PC-9 (cell line): Measurements from ENCODE around the gene ZDHHC14. TPM values are rescaled to one million over a fixed set of nuclear protein-coding genes. Genes with fewer than 3 reads are reported as not detected.
"Not testable (repeated sequence)": the region's sequence is repeated elsewhere in the genome, so short reads cannot be mapped to it uniquely, and the experiment has no call there.

ENCODE experiments used
- BruUV-seq: library from RNA; stranded (reverse); fragments of 400-500 nt; replicated peaks from 2 replicates; lab custom pipeline; 2021; lab: Mats Ljungman, UMichigan
- CTCF ChIA-PET: fragments of 300-600 bp; sonication (Branson Sonifier 250); formaldehyde crosslinking; loops from one replicate; lab custom pipeline; 2022; ENCODE audit warnings: antibody characterized with exemption; lab: Charles Lee
- POLR2A ChIA-PET: fragments of 300-600 bp; sonication (Branson Sonifier 250); formaldehyde crosslinking; loops from one replicate; lab custom pipeline; 2022; ENCODE audit warnings: antibody characterized with exemption; ENCODE audit not compliant: unreplicated experiment; lab: Charles Lee
- DNase-seq, 2 experiments: peaks; one replicate each; pipeline versions ENCODE4 v3.0.0 to v3.0.0-alpha.2; 2015 to 2022; ENCODE audit warnings: mixed read lengths in 1 of 2
- H2AFZ ChIP-seq: fragments of 200-600 bp; sonication (generic); 2 replicates; pipeline ENCODE4 v1.8.1; 2017; ENCODE audit warnings: antibody characterized with exemption
- H3F3A ChIP-seq: fragments of 200-600 bp; sonication (generic); 2 replicates; pipeline ENCODE4 v1.8.1; 2017; ENCODE audit warnings: antibody characterized with exemption, mild to moderate bottlenecking, low read depth; ENCODE audit not compliant: insufficient read depth
- H3K27ac ChIP-seq: fragments of 200-600 bp; sonication (generic); 2 replicates; pipeline ENCODE4 v1.6.1; 2016; ENCODE audit warnings: mixed run types
- H3K27me3 ChIP-seq: fragments of 200-600 bp; sonication (generic); 2 replicates; pipeline ENCODE4 v1.6.1; 2016; ENCODE audit warnings: low read depth, mixed run types; ENCODE audit not compliant: insufficient read depth
- H3K36me3 ChIP-seq: fragments of 200-600 bp; sonication (generic); 2 replicates; pipeline ENCODE4 v1.6.1; 2016; ENCODE audit warnings: low read depth, mixed run types
- H3K4me1 ChIP-seq: fragments of 200-600 bp; sonication (generic); replicated peaks from 2 replicates; pipeline ENCODE4 v1.6.1; 2016; ENCODE audit warnings: mixed run types; ENCODE audit not compliant: insufficient read depth
- H3K4me2 ChIP-seq: fragments of 200-600 bp; sonication (generic); 2 replicates; pipeline ENCODE4 v1.6.1; 2017; ENCODE audit warnings: mixed run types
- H3K4me3 ChIP-seq: fragments of 200-600 bp; sonication (generic); 2 replicates; pipeline ENCODE4 v1.6.1; 2016; ENCODE audit warnings: mixed run types
- H3K79me2 ChIP-seq: fragments of 200-600 bp; sonication (generic); 2 replicates; pipeline ENCODE4 v1.6.1; 2017; ENCODE audit warnings: low read depth, mixed run types
- H3K9me2 ChIP-seq: fragments of 200-600 bp; sonication (generic); 2 replicates; pipeline ENCODE4 v1.8.1; 2017; ENCODE audit warnings: mild to moderate bottlenecking; ENCODE audit not compliant: insufficient read depth
- H3K9me3 ChIP-seq: fragments of 200-600 bp; sonication (generic); 2 replicates; pipeline ENCODE4 v1.8.1; 2016; ENCODE audit warnings: low read depth; ENCODE audit not compliant: insufficient read depth
- H4K20me1 ChIP-seq: fragments of 200-600 bp; sonication (generic); 2 replicates; pipeline ENCODE4 v1.8.1; 2017; ENCODE audit not compliant: insufficient read depth
- EZH2 ChIP-seq: fragments of 200-600 bp; sonication (generic); IDR thresholded peaks from 2 replicates; pipeline ENCODE4 v1.8.0; 2017; ENCODE audit warnings: antibody characterized with exemption, low read depth
- intact Hi-C: fragments of 100-400 bp; cut with micrococcal nuclease; formaldehyde crosslinking; loops from one replicate; pipeline ENCODE4 v1.10.0; 2022; ENCODE audit not compliant: unreplicated experiment
- total RNA-seq: library from RNA; stranded (reverse); gene quantifications from 2 replicates; pipeline ENCODE4 v1.2.3, GENCODE V29; 2021
- TF ChIP-seq, protein P1 (sequence below): fragments of 200-600 bp; sonication (generic); conservative IDR thresholded peaks from 2 replicates; pipeline ENCODE4 v1.6.1; 2017; ENCODE audit warnings: mixed run types, antibody characterized with exemption, mild to moderate bottlenecking, moderate library complexity

ZDHHC14 gene
- total RNA-seq, 1 experiment from 2014 or later: 5.6 TPM

DNA sequence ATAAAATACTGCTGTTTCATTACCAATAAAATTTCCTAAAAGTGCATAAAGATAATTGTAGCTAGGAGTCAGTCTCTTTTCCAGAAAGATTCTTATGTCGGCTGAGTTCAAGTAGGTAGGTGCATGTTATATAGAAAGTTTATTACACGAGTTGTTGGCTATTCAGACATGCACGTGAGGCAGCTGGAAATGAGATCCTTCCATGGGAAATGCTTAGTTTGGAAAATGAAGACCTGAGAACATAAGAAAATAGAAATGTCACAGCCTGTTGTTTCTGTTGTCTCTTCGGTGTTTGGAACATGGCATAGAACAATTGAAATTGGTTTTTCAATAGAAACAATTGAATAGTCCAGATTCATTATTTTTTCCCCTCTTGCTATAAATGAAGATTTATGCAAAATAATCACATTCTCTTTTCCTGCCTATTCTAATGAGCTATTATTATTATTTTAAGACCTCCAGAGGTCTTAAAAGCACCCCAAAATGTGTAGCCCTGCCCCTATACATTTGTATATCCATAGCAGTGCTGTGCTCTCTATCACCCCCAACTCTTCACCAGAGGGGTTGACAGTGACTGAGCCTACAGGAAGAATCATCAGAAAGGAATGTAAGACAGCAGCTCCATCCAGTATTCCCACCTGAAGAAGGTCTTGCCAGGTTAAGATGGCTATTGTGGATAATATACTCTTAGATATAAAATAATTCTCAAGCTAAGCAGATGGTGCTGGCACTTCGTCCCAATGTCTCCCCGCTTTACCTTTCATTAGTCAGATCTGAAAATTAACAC lies 82.2 kb downstream of the ZDHHC14 start:
- peak; percentile 14 to 79 for DNase-seq
- Histone ChIP-seq H4K20me1 (no peaks in the 10 kb centered on the region), H3K4me3 (no peak overlapping the region), H3K36me3 (no peaks in the 10 kb centered on the region), H3K27me3 (no peaks in the 10 kb centered on the region), H3K27ac (peak overlapping the region; percentile 20; the same call in 1 of the 2 replicates), H3K4me1 (peaks cover 25% of the 10 kb centered on the region), H3K79me2 (peaks cover 20% of the 10 kb centered on the region), H2AFZ (no peak overlapping the region), H3K9me2 (no peaks in the 10 kb centered on the region), H3K4me2 (peak overlapping the region; percentile 47), H3F3A (peaks cover 7% of the 10 kb centered on the region; the same call in 1 of the 2 replicates), H3K9me3 (0 out of 2 replicates have a peak, but pooled peaks cover 3% of the 10 kb centered on the region)
- CTCF ChIA-PET: interaction anchor here (0.6 to 0.8 kb wide), 2 partner anchors 83 to 139 kb away, joined by 3 to 15 read pairs; no protein-coding TSS in a partner anchor
- POLR2A ChIA-PET: no interaction called here
- BruUV-seq: no TSS peak
- TF ChIP-seq, protein P1, sequence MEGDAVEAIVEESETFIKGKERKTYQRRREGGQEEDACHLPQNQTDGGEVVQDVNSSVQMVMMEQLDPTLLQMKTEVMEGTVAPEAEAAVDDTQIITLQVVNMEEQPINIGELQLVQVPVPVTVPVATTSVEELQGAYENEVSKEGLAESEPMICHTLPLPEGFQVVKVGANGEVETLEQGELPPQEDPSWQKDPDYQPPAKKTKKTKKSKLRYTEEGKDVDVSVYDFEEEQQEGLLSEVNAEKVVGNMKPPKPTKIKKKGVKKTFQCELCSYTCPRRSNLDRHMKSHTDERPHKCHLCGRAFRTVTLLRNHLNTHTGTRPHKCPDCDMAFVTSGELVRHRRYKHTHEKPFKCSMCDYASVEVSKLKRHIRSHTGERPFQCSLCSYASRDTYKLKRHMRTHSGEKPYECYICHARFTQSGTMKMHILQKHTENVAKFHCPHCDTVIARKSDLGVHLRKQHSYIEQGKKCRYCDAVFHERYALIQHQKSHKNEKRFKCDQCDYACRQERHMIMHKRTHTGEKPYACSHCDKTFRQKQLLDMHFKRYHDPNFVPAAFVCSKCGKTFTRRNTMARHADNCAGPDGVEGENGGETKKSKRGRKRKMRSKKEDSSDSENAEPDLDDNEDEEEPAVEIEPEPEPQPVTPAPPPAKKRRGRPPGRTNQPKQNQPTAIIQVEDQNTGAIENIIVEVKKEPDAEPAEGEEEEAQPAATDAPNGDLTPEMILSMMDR: no peak; the same call in 1 of the 2 replicates
- TF ChIP-seq EZH2: no peak
- intact Hi-C loops: no loop called here

DNA sequence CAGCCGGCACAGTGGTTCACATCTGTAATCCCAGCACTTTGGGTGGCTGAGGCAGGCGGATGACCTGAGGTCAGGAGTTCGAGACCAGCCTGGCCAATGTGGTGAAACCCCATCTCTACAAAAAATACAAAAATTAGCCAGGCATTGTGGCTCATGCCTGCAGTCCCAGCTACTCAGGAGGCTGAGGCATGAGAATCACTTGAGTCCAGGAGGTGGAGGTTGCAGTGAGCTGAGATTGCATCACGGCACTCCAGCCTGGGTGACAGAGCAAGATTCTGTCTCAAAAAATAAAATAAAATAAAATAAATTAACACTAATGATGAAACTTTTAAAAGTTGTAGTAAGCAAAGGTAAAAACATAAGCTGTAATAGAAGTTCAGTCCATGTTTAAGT lies 82.7 kb downstream of the ZDHHC14 start:
- H3K4me3 ChIP-seq, H3K9me3 ChIP-seq, H4K20me1 ChIP-seq, POLR2A ChIA-PET, BruUV-seq, H3K27me3 ChIP-seq, H2AFZ ChIP-seq, H3K36me3 ChIP-seq, H3K9me2 ChIP-seq, intact Hi-C loops: not testable (repeated sequence)
- Histone ChIP-seq H3F3A (peaks cover 13% of the 10 kb centered on the region), H3K79me2 (peaks cover 20% of the 10 kb centered on the region), H3K27ac (peak overlapping the region; percentile 20; the same call in 1 of the 2 replicates), H3K4me2 (peak overlapping the region; percentile 47), H3K4me1 (peaks cover 31% of the 10 kb centered on the region)
- DNase-seq: peak in 1 of 2 experiments; percentile 1
- CTCF ChIA-PET: interaction anchor here (0.6 to 0.8 kb wide), 2 partner anchors 84 to 140 kb away, joined by 3 to 15 read pairs; no protein-coding TSS in a partner anchor

- Histone ChIP-seq H4K20me1 (no peaks in the 10 kb centered on the region), H3K4me2 (no peak overlapping the region), H3K27ac (no peak overlapping the region), H3K9me3 (0 out of 2 replicates have a peak, but pooled peaks cover 3% of the 10 kb centered on the region), H3K27me3 (no peaks in the 10 kb centered on the region), H3K4me1 (peaks cover 39% of the 10 kb centered on the region), H2AFZ (no peak overlapping the region), H3K36me3 (no peaks in the 10 kb centered on the region), H3F3A (peaks cover 22% of the 10 kb centered on the region), H3K4me3 (no peak overlapping the region), H3K9me2 (no peaks in the 10 kb centered on the region), H3K79me2 (peaks cover 20% of the 10 kb centered on the region)
- BruUV-seq: no TSS peak
- ChIA-PET CTCF (no interaction called here), POLR2A (no interaction called here)
- intact Hi-C loops: no loop called here
- DNase-seq: no peak
- TF ChIP-seq, protein P1: no peak
- TF ChIP-seq EZH2: no peak
These were observed 83.9 kb downstream of the ZDHHC14 start for GRCh38 chr6:157464653-157465535.
